Peyer's patch (tissue), 4 donors: ENCODE measurements around the gene PSG5.
"Not testable (repeated sequence)": the region's sequence is repeated elsewhere in the genome, so short reads cannot be mapped to it uniquely, and the experiment has no call there.

Source experiments
- POLR2A ChIP-seq, 2 donors: fragments of 450-650 bp; IDR thresholded peaks; one replicate each; pipeline ENCODE4 v1.5.1; 2017; ENCODE audit warnings: antibody characterized with exemption in 2 of 2, mild to moderate bottlenecking in 2 of 2, moderate library complexity in 2 of 2
- TF ChIP-seq, protein P1 (sequence below), 6 experiments: fragments of 450-650 bp in 4 of 6; fragments of 200-600 bp in 2 of 6; sonication (generic) in 1 of 6; IDR thresholded peaks; one replicate each; pipeline ENCODE4 v1.5.1; 2017 to 2019; ENCODE audit warnings: antibody characterized with exemption in 6 of 6, mild to moderate bottlenecking in 3 of 6, moderate library complexity in 1 of 6

DNA sequence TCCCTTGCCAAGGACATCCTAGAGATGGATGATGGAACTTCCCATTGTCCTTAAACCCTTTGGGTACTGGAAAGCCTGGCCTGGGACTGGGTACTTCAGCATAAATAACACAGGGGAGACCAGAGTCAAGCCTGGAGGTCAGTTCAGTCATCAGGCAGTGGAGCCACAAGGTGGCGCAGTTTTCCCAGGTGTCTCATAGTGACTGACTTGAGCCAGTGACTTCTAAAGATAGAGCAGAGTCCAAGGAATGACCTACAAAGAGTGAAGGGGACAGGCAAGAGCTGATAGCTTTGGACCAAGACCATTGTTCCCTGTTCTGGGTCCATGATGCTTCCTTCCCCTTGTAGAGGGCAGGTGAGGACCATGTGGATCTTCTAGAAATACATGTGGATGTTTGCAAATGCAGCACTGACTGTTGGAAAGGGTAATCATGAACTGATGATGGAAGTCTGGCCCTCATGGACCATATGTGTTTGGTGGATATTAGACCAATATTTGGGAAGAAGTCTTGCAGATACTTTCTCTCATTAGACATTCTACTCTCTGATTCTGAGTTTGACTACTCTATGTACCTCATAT is 6.7 kb downstream of the PSG5 start:
- TF ChIP-seq, protein P1, sequence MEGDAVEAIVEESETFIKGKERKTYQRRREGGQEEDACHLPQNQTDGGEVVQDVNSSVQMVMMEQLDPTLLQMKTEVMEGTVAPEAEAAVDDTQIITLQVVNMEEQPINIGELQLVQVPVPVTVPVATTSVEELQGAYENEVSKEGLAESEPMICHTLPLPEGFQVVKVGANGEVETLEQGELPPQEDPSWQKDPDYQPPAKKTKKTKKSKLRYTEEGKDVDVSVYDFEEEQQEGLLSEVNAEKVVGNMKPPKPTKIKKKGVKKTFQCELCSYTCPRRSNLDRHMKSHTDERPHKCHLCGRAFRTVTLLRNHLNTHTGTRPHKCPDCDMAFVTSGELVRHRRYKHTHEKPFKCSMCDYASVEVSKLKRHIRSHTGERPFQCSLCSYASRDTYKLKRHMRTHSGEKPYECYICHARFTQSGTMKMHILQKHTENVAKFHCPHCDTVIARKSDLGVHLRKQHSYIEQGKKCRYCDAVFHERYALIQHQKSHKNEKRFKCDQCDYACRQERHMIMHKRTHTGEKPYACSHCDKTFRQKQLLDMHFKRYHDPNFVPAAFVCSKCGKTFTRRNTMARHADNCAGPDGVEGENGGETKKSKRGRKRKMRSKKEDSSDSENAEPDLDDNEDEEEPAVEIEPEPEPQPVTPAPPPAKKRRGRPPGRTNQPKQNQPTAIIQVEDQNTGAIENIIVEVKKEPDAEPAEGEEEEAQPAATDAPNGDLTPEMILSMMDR (IDR thresholded peaks at IDR 0.05) = not testable (repeated sequence)
- TF ChIP-seq POLR2A (IDR thresholded peaks at IDR 0.05) = not testable (repeated sequence)
